ENCODE measurements around the gene TRIM64.
"Not testable (repeated sequence)": the region's sequence is repeated elsewhere in the genome, so short reads cannot be mapped to it uniquely, and the experiment has no call there.

TRIM64 gene

GRCh38 chr11:89965737-89966136, at the start of gene TRIM64:
TRIM64 (plus strand) TSS chr11:89966037; CDS start chr11:89968504, 2,467 bp downstream.
- DNase-seq (ENCODE audit: low read depth in 3 of 3), result not testable (repeated sequence)

DNA sequence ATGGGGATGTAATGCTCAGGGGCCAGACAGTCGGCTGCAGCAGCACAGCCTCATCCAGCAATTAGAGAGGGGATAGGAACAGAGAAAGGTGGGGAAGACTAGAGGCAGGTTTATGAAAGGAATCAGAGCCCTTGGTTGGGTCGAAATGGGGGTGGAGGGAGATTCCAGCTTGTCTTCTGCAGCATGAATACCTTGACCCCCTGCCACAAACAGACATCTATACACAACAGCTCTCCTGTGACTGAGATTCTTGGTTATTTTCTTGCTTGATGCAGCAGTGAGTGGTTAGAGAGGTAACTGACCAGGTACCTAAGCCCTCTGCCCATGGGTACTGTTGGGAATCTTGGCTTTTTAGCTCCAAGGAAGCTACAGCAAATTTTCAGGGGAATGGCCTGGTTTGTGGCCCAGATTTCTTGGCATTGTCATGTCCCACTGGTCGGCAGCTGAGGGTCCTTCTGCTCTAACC, 43.6 kb upstream of the TRIM64 start, which contains the start of gene TRIM49D1:
Gene TRIM49D1, minus strand, starts transcription at position 51 of the 466 bp plus-strand sequence. CDS start 4,535 bp downstream, outside the sequence.
- no peak for DNase-seq (ENCODE audit: low read depth in 3 of 3)

DNA sequence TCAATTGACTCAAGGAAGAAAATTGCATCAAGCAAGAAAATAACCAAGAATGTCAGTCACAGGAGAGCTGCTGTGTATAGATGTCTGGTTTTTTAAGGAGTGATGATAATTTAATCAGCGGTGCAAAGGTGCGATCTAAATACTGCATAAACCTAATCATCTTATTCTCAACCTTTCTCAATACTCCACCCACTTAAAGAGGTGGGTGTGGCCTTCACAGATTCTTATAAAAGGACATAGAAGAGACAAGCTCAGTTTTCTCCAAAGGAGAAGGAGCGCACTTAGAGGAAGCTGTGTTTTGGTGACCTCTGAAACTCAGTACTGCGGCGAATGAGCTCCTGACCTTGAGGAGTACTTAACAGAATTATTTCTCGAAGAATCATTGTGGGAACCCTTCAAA, 42.1 kb upstream of the TRIM64 start, which contains the start of gene TRIM49D2:
Gene TRIM49D2, plus strand, starts transcription at position 301 of the 400 bp plus-strand sequence. CDS start 2,698 bp downstream, outside the sequence.
- DNase-seq (ENCODE audit: low read depth in 3 of 3), result not testable (repeated sequence)

GRCh38 chr11:89960833-89961232, 5.0 kb upstream of the TRIM64 start:
- DNase-seq (ENCODE audit: low read depth in 3 of 3), result not testable (repeated sequence)
